Measurements from ENCODE around the gene GJD2. TPM values are rescaled to one million over a fixed set of nuclear protein-coding genes. Genes with fewer than 3 reads are reported as not detected.

The GJD2 gene
- total and polyA plus RNA-seq, 2 of the 13 experiments (the other 11 are each of a cell fraction or from before 2014, with no cell fraction given) = not detected

DNA sequence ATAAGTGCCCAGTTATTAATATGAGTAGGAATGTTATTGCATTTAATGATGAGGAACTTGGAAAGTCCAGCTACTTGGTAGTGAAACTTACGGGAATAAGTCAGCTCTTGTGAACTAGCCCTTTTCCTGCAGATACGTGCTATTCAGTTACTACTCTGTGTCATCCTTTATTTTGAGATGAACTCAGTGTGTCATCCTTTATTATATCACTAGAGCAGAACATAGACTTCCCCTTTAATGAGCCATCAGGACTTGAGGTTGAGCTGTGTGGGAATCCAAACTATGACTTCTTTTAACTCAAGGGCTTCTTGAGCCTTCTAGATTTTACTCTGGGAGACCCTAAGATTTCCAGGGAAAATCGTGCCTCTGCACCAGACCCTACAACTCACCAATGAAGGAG, 36.9 kb upstream of the GJD2 start:
- Histone ChIP-seq H3K36me3 (replicated peaks in 1 of 2; ENCODE audit: control insufficient read depth in 1 of 2, insufficient read depth in 2 of 2, low read length in 2 of 2) (no peaks in the 10 kb centered on the region), H3K27me3 (ENCODE audit: control insufficient read depth in 1 of 2, insufficient read depth in 2 of 2, low read length in 2 of 2) (peaks cover 1 to 49% of the 10 kb centered on the region in 2 experiments; a peak in 4 of 5 replicates), H3K4me2 (ENCODE audit: low read depth, low read length) (no peak overlapping the region), H3K9ac (ENCODE audit: insufficient read depth, low read depth, low read length) (no peak overlapping the region), H3K9me3 (ENCODE audit: low read length) (no peaks in the 10 kb centered on the region), H3K4me3 (replicated peaks in 1 of 3; ENCODE audit: insufficient read depth in 1 of 3, low read depth in 2 of 3, low read length in 3 of 3) (no peak overlapping the region), H4K20me1 (ENCODE audit: insufficient read depth, low read length) (no peaks in the 10 kb centered on the region), H3K27ac (ENCODE audit: extremely low read length, insufficient read depth, low read length) (no peak overlapping the region), H3K4me1 (ENCODE audit: insufficient read depth, low read length) (no peaks in the 10 kb centered on the region), H2AFZ (ENCODE audit: low read length) (no peak overlapping the region), H3K79me2 (ENCODE audit: insufficient read depth, low read length) (no peaks in the 10 kb centered on the region)
- POLR2A ChIA-PET = no interaction called here
- in situ Hi-C loops (cut with HindIII; ENCODE audit: extremely low pct_ligation_motif_present, low pct_unique_long_range_greater_than_20kb) = no loop called here
- ATAC-seq (no peak), FAIRE-seq (no peak), DNase-seq (ENCODE audit: low spot score) (no peak)
- CTCF ChIA-PET (ENCODE audit: low intra/inter-chr PET ratio, low total read pairs) = no interaction called here
- intact Hi-C loops (cut with micrococcal nuclease; ENCODE audit: unreplicated experiment) = no loop called here
- no TSS peak for BruUV-seq (replicated peaks)
- 0% methylated on average over 3 of the region's 3 CpGs for WGBS (ENCODE audit: low lambda C conversion rate)
- TF ChIP-seq ZNF331 (CRISPR knock-in tag; IDR thresholded peaks at IDR 0.05) (no peak), ZNF24 (IDR thresholded peaks at IDR 0.05) (no peak), DNMT3B (CRISPR knock-in tag; conservative IDR thresholded peaks at IDR 0.05) (no peak), PHF20 (CRISPR knock-in tag; IDR thresholded peaks at IDR 0.05) (no peak), NKX3-1 (CRISPR knock-in tag; IDR thresholded peaks at IDR 0.05) (no peak), RAD21 (CRISPR knock-in tag; IDR thresholded peaks at IDR 0.05) (no peak), RARG (CRISPR knock-in tag; IDR thresholded peaks at IDR 0.05; ENCODE audit: low read depth) (no peak), GTF2F1 (IDR thresholded peaks at IDR 0.05; ENCODE audit: low read length) (no peak), RFXAP (CRISPR knock-in tag; IDR thresholded peaks at IDR 0.05; ENCODE audit: borderline replicate concordance) (no peak), SCMH1 (CRISPR knock-in tag; IDR thresholded peaks at IDR 0.05; ENCODE audit: borderline replicate concordance) (no peak), ZNF124 (CRISPR knock-in tag; IDR thresholded peaks at IDR 0.05) (no peak), CBX1 (IDR thresholded peaks at IDR 0.05; ENCODE audit: low read depth) (no peak), ZNF607 (CRISPR knock-in tag; IDR thresholded peaks at IDR 0.05; ENCODE audit: borderline replicate concordance) (no peak)
- TF ChIP-seq, protein P1, sequence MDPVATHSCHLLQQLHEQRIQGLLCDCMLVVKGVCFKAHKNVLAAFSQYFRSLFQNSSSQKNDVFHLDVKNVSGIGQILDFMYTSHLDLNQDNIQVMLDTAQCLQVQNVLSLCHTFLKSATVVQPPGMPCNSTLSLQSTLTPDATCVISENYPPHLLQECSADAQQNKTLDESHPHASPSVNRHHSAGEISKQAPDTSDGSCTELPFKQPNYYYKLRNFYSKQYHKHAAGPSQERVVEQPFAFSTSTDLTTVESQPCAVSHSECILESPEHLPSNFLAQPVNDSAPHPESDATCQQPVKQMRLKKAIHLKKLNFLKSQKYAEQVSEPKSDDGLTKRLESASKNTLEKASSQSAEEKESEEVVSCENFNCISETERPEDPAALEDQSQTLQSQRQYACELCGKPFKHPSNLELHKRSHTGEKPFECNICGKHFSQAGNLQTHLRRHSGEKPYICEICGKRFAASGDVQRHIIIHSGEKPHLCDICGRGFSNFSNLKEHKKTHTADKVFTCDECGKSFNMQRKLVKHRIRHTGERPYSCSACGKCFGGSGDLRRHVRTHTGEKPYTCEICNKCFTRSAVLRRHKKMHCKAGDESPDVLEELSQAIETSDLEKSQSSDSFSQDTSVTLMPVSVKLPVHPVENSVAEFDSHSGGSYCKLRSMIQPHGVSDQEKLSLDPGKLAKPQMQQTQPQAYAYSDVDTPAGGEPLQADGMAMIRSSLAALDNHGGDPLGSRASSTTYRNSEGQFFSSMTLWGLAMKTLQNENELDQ (CRISPR knock-in tag; IDR thresholded peaks at IDR 0.05; ENCODE audit: borderline replicate concordance) = no peak
- TF ChIP-seq, protein P2, sequence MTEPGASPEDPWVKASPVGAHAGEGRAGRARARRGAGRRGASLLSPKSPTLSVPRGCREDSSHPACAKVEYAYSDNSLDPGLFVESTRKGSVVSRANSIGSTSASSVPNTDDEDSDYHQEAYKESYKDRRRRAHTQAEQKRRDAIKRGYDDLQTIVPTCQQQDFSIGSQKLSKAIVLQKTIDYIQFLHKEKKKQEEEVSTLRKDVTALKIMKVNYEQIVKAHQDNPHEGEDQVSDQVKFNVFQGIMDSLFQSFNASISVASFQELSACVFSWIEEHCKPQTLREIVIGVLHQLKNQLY (CRISPR knock-in tag; IDR thresholded peaks at IDR 0.05) = no peak
- TF ChIP-seq, protein P3, sequence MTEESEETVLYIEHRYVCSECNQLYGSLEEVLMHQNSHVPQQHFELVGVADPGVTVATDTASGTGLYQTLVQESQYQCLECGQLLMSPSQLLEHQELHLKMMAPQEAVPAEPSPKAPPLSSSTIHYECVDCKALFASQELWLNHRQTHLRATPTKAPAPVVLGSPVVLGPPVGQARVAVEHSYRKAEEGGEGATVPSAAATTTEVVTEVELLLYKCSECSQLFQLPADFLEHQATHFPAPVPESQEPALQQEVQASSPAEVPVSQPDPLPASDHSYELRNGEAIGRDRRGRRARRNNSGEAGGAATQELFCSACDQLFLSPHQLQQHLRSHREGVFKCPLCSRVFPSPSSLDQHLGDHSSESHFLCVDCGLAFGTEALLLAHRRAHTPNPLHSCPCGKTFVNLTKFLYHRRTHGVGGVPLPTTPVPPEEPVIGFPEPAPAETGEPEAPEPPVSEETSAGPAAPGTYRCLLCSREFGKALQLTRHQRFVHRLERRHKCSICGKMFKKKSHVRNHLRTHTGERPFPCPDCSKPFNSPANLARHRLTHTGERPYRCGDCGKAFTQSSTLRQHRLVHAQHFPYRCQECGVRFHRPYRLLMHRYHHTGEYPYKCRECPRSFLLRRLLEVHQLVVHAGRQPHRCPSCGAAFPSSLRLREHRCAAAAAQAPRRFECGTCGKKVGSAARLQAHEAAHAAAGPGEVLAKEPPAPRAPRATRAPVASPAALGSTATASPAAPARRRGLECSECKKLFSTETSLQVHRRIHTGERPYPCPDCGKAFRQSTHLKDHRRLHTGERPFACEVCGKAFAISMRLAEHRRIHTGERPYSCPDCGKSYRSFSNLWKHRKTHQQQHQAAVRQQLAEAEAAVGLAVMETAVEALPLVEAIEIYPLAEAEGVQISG (CRISPR knock-in tag; IDR thresholded peaks at IDR 0.05) = no peak
